A673 (cell line): ENCODE measurements around the gene SKP2.
"Not testable (repeated sequence)": the region's sequence is repeated elsewhere in the genome, so short reads cannot be mapped to it uniquely, and the experiment has no call there.

Experiments used
- EZH2 ChIP-seq: fragments of 200-600 bp; sonication (generic); IDR thresholded peaks from 2 replicates; pipeline ENCODE4 v1.6.1; 2017; ENCODE audit warnings: borderline replicate concordance, low read depth, mild to moderate bottlenecking, mixed read lengths, antibody characterized with exemption, low read length; ENCODE audit not compliant: poor library complexity, severe bottlenecking
- TF ChIP-seq, protein P1 (sequence below): fragments of 300-800, 200-600 bp; sonication (generic); conservative IDR thresholded peaks from 2 replicates; pipeline ENCODE4 v1.5.1; 2017; ENCODE audit warnings: low read depth, mild to moderate bottlenecking, antibody characterized with exemption, low read length, moderate library complexity, mixed read lengths

DNA sequence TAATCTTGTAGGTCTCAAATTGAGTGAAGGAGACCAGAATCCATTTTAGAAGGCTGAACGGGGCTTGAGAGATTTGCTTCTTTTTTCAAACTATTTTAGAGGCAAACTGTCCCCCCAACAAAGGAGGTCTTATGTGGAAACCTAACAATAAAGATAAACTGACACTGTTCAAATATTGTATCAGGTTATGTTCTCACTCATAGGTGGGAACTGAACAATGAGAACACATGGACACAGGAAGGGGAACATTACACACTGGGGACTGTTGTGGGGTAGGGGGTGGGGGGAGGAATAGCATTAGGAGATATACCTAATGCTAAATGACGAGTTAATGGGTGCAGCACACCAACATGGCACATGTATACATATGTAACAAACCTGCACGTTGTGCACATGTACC, 46.9 kb downstream of the SKP2 start:
- TF ChIP-seq, protein P1, sequence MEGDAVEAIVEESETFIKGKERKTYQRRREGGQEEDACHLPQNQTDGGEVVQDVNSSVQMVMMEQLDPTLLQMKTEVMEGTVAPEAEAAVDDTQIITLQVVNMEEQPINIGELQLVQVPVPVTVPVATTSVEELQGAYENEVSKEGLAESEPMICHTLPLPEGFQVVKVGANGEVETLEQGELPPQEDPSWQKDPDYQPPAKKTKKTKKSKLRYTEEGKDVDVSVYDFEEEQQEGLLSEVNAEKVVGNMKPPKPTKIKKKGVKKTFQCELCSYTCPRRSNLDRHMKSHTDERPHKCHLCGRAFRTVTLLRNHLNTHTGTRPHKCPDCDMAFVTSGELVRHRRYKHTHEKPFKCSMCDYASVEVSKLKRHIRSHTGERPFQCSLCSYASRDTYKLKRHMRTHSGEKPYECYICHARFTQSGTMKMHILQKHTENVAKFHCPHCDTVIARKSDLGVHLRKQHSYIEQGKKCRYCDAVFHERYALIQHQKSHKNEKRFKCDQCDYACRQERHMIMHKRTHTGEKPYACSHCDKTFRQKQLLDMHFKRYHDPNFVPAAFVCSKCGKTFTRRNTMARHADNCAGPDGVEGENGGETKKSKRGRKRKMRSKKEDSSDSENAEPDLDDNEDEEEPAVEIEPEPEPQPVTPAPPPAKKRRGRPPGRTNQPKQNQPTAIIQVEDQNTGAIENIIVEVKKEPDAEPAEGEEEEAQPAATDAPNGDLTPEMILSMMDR, result not testable (repeated sequence)
- not testable (repeated sequence) for TF ChIP-seq EZH2
